Cardiac muscle cell (in vitro differentiated cells and primary cell): ENCODE measurements around the gene KCNK17. TPM values are rescaled to one million over a fixed set of nuclear protein-coding genes. Genes with fewer than 3 reads are reported as not detected.
"Not testable (repeated sequence)": the region's sequence is repeated elsewhere in the genome, so short reads cannot be mapped to it uniquely, and the experiment has no call there.

Experiments
- DNase-seq, 2 donors: peaks; one replicate each; pipeline versions ENCODE4 v3.0.0 to v3.0.0-alpha.2; 2010 to 2017; ENCODE audit warnings: low read depth in 1 of 2, low spot score in 1 of 2
- H3K27ac ChIP-seq: fragments of 200-600 bp; sonication (generic); 2 replicates; pipeline ENCODE4 v1.5.1; 2016
- H3K27me3 ChIP-seq: fragments of 200-600 bp; sonication (generic); 2 replicates; pipeline ENCODE4 v1.6.0; 2016; ENCODE audit warnings: control low read depth
- H3K36me3 ChIP-seq: fragments of 200-600 bp; sonication (generic); 2 replicates; pipeline ENCODE4 v1.5.1; 2016; ENCODE audit warnings: control low read depth
- H3K4me1 ChIP-seq: fragments of 200-600 bp; sonication (generic); 2 replicates; pipeline ENCODE4 v1.8.1; 2017; ENCODE audit warnings: low read depth, mild to moderate bottlenecking, mixed run types
- H3K4me3 ChIP-seq: fragments of 200-600 bp; sonication (generic); 2 replicates; pipeline ENCODE4 v1.5.1; 2016; ENCODE audit warnings: mild to moderate bottlenecking
- H3K9me3 ChIP-seq: fragments of 200-600 bp; sonication (generic); 2 replicates; pipeline ENCODE4 v1.5.1; 2017; ENCODE audit warnings: low read depth, mild to moderate bottlenecking, control low read depth
- CTCF ChIP-seq: IDR thresholded peaks from 2 replicates; pipeline ENCODE4 v1.5.1; 2012; ENCODE audit warnings: low read depth, mild to moderate bottlenecking, low read length
- polyA plus RNA-seq: library from polyadenylated mRNA; unstranded; fragments of >200 nt; fragmentation: Nextera tagmentation; extraction: Ambion mirVana; gene quantifications from 2 replicates; pipeline ENCODE4 v1.2.1, GENCODE V29; 2016
- total RNA-seq: library from RNA; depleted of rRNA; stranded (reverse); fragments of >200 nt; gene quantifications from 2 replicates; pipeline ENCODE4 v1.2.3, GENCODE V29; 2016

The KCNK17 gene
- total and polyA plus RNA-seq, 2 experiments from 2014 or later: not detected

DNA sequence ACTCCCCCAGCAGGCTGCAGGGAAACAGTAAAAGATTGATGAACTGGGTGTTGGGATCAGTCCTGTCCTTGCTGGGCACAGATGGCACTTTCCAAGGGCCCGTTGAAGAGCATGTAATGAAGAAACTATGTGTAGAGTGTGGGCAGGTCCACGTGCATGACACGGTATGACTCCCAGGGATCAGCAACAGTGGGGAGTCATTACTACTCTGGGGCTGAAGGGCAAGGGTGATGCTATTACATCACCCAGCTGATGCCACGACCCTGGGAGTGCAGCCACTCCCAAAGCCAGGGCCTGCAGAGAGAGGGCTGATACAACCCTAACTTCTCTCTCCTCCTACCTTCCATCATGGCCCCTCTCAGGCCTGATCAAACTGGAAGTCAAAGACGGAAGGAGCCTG, 20.1 kb downstream of the KCNK17 start:
- Histone ChIP-seq H3K36me3 (no peaks in the 10 kb centered on the region), H3K4me3 (no peak overlapping the region), H3K4me1 (peaks cover 6% of the 10 kb centered on the region), H3K27ac (no peak overlapping the region), H3K27me3 (no peaks in the 10 kb centered on the region), H3K9me3 (no peaks in the 10 kb centered on the region)
- no peak for TF ChIP-seq CTCF
- no peak for DNase-seq

- Histone ChIP-seq H3K27ac (no peak overlapping the region), H3K4me1 (peaks cover 6% of the 10 kb centered on the region), H3K9me3 (no peaks in the 10 kb centered on the region), H3K27me3 (no peaks in the 10 kb centered on the region), H3K36me3 (no peaks in the 10 kb centered on the region), H3K4me3 (no peak overlapping the region)
- no peak for TF ChIP-seq CTCF
- DNase-seq: no peak
Observed at GRCh38 chr6:39292637-39293036, 21.6 kb downstream of the KCNK17 start.

DNA sequence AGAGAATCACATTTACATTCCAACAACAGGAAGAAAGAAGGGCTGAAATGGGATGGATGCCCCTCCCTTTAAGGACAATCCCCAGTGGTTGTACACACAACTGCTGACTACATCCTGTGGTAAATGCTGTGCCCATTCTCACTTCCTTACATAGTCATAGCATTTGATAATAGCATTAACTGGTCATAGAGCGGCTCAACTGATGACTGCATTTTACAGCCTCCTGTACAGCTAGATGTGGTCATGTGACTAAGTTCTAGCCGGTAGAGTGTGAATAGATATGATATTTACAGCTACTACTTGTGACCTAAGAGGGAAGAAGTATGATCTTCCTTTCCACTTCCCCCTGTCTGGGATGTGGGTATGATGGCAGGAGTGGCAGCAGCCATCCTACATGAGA, 24.7 kb downstream of the KCNK17 start:
- no peak overlapping the region for H3K27ac ChIP-seq
- no peak for DNase-seq
- no peaks in the 10 kb centered on the region for H3K27me3 ChIP-seq
- no peaks in the 10 kb centered on the region for H3K36me3 ChIP-seq
- no peak overlapping the region for H3K4me3 ChIP-seq
- H3K9me3 ChIP-seq: no peaks in the 10 kb centered on the region
- H3K4me1 ChIP-seq: no peaks in the 10 kb centered on the region
- TF ChIP-seq CTCF: no peak

DNA sequence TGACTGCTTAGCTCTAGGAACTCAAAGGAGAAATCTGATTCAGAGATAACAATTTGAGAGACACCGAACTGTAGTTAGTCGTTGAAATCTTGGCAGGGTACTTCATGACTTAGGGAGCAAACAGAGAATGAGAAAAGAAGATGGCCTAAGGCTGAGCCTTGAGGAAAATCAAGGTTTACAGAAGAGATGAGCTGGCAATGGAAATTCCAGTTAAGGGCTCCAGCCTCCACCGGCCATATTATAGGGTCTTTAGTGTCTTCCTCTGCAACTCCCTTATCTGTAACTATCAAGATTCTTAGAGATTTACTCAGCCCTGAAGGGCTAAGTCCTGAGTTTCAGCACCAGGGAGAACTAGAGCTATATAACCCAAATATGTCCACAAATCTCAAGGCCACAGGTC, 26.6 kb downstream of the KCNK17 start:
- no peaks in the 10 kb centered on the region for H3K27me3 ChIP-seq
- no peaks in the 10 kb centered on the region for H3K36me3 ChIP-seq
- no peaks in the 10 kb centered on the region for H3K4me1 ChIP-seq
- no peaks in the 10 kb centered on the region for H3K9me3 ChIP-seq
- DNase-seq: no peak
- no peak overlapping the region for H3K4me3 ChIP-seq
- TF ChIP-seq CTCF: no peak
- H3K27ac ChIP-seq: no peak overlapping the region

DNA sequence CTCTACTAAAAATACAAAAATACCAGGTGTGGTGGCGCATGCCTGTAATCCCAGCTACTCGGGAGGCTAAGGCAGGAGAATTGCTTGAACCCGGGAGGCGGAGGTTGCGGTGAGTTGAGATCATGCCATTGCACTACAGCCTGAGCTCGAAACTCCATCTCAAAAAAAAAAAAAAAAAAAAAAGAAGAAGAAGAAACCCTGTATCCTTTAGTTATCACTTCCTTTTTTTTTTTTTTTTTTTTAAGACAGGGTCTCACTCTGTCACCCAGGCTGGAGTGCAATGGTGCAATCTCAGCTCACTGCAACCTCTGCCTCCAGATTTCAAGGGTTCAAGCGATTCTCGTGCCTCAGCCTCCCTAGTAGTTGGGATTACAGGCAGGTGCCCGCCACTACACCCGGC, 27.6 kb downstream of the KCNK17 start:
- H3K4me3 ChIP-seq, H3K9me3 ChIP-seq, H3K27me3 ChIP-seq, H3K36me3 ChIP-seq, H3K27ac ChIP-seq, H3K4me1 ChIP-seq, DNase-seq: not testable (repeated sequence)

DNA sequence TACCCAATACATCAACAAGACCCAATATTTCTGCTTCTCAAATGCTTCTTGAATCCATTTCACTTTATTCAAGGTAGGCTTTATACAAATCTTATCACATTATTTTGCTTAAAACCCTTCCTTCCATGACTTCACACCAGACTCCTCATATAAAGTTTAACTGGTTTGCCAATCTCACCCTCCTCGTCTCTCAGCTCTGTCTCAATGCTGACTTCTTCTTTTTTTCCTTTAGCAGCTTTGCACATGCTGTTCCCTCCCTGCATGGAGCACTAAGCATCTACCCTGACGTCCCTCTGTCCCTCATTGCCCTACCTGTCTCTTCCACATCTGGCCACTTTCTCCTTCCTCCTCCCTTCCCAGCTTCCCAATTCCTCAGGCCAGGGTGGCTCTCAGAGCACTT, 31.4 kb downstream of the KCNK17 start:
- Histone ChIP-seq H3K4me3 (no peak overlapping the region), H3K27me3 (peaks cover 10% of the 10 kb centered on the region), H3K27ac (no peak overlapping the region), H3K4me1 (no peaks in the 10 kb centered on the region), H3K36me3 (no peaks in the 10 kb centered on the region), H3K9me3 (no peaks in the 10 kb centered on the region)
- DNase-seq: no peak
- no peak for TF ChIP-seq CTCF
